ENCODE measurements around the gene KAT6B.
"Not testable (repeated sequence)": the region's sequence is repeated elsewhere in the genome, so short reads cannot be mapped to it uniquely, and the experiment has no call there.

KAT6B gene

GRCh38 chr10:75037171-75038153 lies 211.1 kb downstream of the KAT6B start:
- no peak for DNase-seq (ENCODE audit: low read depth in 2 of 2)

GRCh38 chr10:75038335-75038734 lies 211.9 kb downstream of the KAT6B start:
- peak in 1 of 2 experiments; percentile 23 for DNase-seq (ENCODE audit: low read depth in 2 of 2)

GRCh38 chr10:75040576-75040975 lies 214.2 kb downstream of the KAT6B start:
- DNase-seq (ENCODE audit: low read depth in 2 of 2) = no peak

DNA sequence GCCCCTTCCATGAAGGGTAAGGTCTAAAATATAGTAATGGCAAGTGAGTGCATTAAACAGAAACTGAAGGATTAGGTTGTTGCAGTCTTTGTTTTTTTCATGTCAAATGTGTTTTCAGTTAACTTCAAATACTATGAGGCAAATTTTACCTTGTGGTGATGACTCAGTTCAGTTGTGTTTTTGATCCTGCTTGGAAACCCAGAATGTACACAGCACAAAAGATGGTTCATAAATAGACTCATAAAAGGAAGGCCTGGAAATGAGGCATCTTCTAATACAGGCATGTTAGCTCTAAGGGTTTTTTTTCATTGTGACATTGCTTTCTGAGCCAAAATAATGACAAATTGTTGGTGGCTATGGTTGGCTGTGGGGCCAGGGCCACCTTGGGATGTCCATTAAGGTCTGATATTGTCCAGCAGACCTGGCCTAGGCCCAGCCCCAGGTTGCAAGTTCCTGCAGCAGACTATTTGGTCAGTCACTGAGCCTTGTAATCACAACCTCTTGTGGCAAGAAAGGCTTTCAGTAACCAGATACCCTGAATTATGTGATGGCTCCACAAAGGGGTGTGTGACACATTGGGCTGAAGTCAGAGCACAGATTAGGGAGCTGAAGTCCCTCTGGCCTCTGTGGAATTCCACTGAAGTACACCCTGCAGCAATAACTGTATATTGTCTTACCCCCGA lies 216.0 kb downstream of the KAT6B start:
- peak; percentile 73 to 75 for DNase-seq (ENCODE audit: low read depth in 2 of 2)

GRCh38 chr10:75043256-75044131 lies 217.1 kb downstream of the KAT6B start:
- DNase-seq (ENCODE audit: low read depth in 2 of 2) = no peak

DNA sequence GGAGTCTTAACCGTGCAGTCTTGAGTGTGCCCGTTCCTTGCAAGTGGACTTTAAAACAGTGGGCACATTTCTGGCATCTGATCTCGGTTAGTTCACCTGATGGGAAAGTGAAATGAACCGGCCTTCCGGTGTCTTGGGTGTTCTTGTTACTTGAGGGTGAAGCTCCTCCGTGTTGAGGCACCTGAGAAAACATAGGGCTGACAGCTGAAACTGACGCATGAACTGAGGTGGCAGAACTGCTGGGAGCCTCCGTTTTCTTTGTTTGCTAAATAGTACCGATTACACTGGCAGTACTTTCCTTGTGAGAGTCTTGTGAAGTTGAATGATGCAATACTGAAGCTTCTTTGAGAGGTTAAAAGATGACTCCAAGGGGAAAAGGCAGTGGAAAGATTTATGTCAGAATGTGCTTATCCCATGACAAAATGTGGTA lies 222.3 kb downstream of the KAT6B start:
- peak in 1 of 2 experiments; percentile 20 for DNase-seq (ENCODE audit: low read depth in 2 of 2)

GRCh38 chr10:75049316-75050148 lies 223.1 kb downstream of the KAT6B start:
- DNase-seq (ENCODE audit: low read depth in 2 of 2) = no peak

GRCh38 chr10:75050149-75050919 lies 223.9 kb downstream of the KAT6B start:
- no peak for DNase-seq (ENCODE audit: low read depth in 2 of 2)

DNA sequence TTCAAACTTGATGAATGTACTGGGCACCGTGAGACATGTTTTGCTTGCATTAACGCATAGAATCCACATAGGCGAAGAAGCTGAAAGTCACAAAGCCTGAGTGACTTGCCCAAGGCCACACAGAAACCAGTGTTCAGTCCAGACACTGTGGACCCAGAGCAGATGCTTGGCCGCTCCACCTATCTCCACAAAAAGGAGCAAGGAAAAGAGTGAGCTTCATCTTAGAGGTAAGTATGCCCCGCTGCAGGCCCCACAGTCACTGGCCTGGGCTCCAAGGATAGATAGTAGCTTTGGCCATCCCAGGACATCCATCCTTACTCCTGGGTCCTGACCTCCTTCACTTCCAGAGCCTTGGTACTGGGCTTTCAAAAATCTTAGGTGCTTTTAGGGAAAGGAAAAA lies 224.9 kb downstream of the KAT6B start:
- no peak for DNase-seq (ENCODE audit: low read depth in 2 of 2)

- not testable (repeated sequence) for DNase-seq (ENCODE audit: low read depth in 2 of 2)
Measured at GRCh38 chr10:75055896-75056406, 229.6 kb downstream of the KAT6B start.

DNA sequence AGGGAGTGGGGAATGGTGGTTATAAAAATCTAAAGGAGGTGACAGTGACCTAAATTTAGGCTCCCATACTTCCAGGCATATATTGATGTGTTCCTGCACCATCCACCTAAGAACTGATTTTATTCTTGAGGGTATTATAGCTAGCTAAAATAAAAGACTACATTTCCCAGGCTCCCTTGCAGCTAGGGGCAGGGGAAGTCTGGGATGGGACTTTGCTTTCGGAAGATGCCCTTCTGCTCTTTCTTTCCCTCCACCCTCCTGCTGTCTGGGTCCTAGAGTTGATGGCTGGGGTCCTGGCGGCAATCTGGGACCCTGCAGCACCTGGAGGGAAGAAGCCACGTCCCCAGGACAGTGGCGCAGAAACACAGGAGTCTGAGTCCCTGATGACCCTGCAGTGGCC lies 231.3 kb downstream of the KAT6B start:
- DNase-seq (ENCODE audit: low read depth in 2 of 2) = no peak

- peak in 1 of 2 experiments; percentile 15 for DNase-seq (ENCODE audit: low read depth in 2 of 2)
Measured at GRCh38 chr10:75058161-75058560, 231.8 kb downstream of the KAT6B start.

- DNase-seq (ENCODE audit: low read depth in 2 of 2) = no peak
Measured at GRCh38 chr10:75061709-75062505, 235.5 kb downstream of the KAT6B start.

DNA sequence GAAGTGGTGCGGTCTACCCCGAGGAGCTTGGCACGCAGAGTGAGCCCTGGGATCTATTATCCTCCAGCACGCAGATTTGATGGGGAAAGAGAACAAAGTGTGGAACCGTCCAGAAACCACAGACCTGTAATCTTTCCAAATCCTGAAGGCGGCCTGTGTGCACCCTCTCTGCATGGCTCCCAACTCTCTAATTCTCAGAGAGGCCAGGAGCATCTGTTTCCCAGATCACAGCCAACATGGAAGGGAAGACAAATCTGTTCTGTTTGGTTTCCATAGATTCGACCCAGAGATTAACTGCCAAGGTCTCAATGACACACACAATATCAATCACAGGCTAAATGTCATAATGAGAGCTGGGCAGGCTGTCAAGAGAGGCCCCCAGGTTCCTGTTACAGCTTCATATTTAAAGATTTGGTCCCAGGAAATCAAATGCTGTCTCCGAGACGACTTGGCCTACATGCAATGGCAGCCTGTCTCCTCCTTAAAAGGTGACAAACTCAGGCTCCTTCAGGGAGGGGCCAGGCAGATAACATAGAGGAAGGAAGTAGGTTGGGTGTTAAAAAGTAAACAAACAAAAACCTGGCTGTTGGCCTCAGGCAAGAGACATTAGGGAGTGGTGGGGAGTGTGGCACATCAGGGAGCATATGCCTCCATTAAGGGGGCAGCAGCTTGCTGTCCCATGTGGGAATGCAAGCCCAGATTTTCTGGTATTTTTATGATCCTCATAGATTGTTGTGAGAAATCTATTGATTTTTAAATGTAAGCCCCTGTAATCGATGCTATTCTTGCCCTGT lies 236.3 kb downstream of the KAT6B start:
- peak; percentile 93 for DNase-seq (ENCODE audit: low read depth in 2 of 2)

DNA sequence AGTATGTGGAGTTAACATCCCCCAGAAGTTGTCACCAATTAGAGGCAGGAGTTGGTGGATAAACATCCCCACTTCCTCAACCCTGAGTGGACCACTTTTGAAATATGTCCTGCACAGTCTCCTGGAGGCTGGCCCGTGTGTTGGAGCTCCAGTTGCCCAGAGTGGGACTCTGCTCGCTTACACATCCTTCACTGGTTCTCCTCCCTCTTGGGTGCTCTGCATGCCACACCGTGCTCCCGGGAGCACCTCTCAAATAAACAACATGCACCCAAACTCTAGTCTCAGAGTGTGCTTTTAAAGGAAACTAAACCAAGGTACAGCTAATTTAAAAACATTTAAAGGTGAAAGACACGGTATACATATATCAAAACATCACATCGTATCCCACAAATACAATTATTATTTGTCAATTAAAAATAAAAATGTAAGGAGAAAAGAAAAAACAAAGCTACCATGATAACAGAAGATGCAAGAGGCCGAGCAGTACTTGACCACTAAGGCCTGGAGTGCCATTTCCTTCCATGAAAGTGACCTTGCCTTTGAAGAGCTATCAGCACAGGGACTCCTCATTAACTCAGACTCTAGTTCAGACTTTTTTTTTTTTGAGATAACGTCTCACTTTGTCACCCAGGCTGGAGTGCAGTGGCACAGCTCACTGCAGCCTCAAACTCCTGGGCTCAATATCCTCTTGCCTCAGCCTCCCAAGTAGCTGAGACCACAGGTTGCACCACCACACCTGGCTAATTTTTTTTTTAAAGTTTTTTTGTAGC lies 237.2 kb downstream of the KAT6B start:
- no peak for DNase-seq (ENCODE audit: low read depth in 2 of 2)

GRCh38 chr10:75065076-75065475 lies 238.7 kb downstream of the KAT6B start:
- no peak for DNase-seq (ENCODE audit: low read depth in 2 of 2)

DNA sequence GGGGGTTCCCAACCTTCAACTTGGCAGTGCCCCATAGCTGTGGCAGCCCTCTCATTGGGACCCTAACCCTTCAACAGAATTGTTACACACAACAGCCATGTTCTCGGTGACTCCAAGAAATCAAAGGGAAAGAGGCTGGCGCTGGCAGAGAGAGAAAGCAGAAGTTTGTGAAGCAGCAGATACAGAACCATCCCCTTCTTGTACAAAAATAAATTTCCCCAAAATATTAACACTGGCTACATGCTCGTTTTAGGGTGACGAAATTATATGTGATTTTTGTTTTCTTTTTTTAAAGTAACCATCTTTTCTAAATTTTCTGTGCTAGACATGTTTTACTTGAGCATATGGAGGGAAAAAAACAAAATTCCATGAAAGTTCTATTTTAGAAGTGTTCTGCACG lies 239.9 kb downstream of the KAT6B start:
- DNase-seq (ENCODE audit: low read depth in 2 of 2) = no peak

Data from fibroblast of skin of left quadriceps (primary cell).